Measurements from ENCODE around the gene COX5B. TPM values are rescaled to one million over a fixed set of nuclear protein-coding genes. Genes with fewer than 3 reads are reported as not detected.
A peak's percentile ranks its signal among the peaks of the same experiment; 100 is the strongest.

The COX5B gene
- total and polyA plus RNA-seq, 9 of the 15 experiments (the other 6 are each of a cell fraction or from before 2014, with no cell fraction given) = 154 to 1,424 (median 487) TPM

DNA sequence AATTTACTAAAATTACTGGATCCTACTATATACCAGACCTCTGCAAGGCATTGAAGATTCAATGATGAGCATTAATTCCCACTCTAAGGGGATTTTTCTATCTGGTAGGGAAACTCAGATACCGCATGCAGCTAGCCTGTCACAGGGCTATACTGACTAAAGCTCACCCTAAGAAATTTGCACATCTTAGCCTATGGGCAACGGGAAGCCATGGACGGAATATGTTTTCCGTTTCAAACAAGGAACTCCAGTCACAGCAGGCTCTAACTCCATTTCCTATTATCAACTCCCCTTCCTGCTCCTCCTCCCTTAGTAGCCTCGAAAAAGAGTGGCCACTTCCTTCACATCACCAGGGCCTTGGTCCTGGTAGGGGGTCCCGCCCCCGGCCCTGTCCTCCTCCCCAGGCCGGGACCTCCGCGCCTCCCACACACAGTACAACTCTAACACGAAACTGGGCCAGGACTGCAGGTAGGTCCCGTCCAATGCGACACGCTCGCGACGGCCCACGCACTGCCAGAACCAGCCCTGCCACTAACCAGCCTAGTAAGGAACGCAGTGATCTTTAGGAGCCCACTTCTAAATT, 659 bp upstream of the COX5B start (continued):
- TF ChIP-seq, protein P1, sequence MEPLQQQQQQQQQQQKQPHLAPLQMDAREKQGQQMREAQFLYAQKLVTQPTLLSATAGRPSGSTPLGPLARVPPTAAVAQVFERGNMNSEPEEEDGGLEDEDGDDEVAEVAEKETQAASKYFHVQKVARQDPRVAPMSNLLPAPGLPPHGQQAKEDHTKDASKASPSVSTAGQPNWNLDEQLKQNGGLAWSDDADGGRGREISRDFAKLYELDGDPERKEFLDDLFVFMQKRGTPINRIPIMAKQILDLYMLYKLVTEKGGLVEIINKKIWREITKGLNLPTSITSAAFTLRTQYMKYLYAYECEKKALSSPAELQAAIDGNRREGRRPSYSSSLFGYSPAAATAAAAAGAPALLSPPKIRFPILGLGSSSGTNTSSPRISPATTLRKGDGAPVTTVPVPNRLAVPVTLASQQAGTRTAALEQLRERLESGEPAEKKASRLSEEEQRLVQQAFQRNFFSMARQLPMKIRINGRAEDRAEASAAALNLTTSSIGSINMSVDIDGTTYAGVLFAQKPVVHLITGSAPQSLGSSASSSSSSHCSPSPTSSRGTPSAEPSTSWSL (CRISPR knock-in tag; IDR thresholded peaks at IDR 0.05; ENCODE audit: borderline replicate concordance) = no peak
- TF ChIP-seq POLR2B (IDR thresholded peaks at IDR 0.05; ENCODE audit: low read depth, partially characterized antibody) (no peak), ZBTB9 (CRISPR knock-in tag; IDR thresholded peaks at IDR 0.05) (peak; percentile 83), ETV5 (CRISPR knock-in tag; IDR thresholded peaks at IDR 0.05; ENCODE audit: low read depth) (no peak), HMBOX1 (IDR thresholded peaks at IDR 0.05) (peak; percentile 56; the same call in 1 of the 2 replicates), RBM39 (optimal IDR thresholded peaks at IDR 0.05; ENCODE audit: low read depth, low read length) (no peak), HDAC8 (tag; IDR thresholded peaks at IDR 0.05) (0 out of 2 replicates have a peak, but pooled peaks have one; percentile 37), TBL1XR1 (IDR thresholded peaks at IDR 0.05; ENCODE audit: low read length in 2 of 2) (peak in 1 of 2 experiments; percentile 7; a peak in 1 of 4 replicates), E2F6 (IDR thresholded peaks at IDR 0.05; ENCODE audit: borderline replicate concordance in 1 of 2, extremely low read depth in 1 of 2, insufficient read depth in 1 of 2, insufficient read length in 1 of 2, low read depth in 1 of 2, low read length in 1 of 2, poor library complexity in 1 of 2, severe bottlenecking in 1 of 2) (peak in 1 of 2 experiments; percentile 4)

Data from K562 (cell line).